ENCODE measurements around the gene RHOF.
A peak's percentile ranks its signal among the peaks of the same experiment; 100 is the strongest.

RHOF gene, protein sequence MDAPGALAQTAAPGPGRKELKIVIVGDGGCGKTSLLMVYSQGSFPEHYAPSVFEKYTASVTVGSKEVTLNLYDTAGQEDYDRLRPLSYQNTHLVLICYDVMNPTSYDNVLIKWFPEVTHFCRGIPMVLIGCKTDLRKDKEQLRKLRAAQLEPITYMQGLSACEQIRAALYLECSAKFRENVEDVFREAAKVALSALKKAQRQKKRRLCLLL

DNA sequence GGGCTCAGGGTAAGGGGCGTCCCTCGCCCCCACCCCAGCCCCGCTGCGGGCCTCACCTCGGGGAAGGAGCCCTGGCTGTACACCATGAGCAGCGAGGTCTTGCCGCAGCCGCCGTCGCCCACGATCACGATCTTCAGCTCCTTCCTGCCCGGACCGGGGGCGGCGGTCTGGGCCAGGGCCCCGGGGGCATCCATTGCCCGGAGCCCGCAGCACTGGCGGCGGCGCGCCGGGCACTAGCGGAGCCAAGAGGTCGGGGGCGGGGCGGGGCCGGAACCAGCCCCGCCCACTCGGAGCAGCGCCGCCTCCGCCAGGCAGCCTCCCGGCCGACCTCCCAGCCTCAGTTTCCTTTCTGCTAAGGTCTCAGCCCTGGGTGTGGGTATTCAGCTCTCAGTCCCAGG is at the start of gene RHOF:
Gene RHOF (minus strand): TSS at position 249 of the 398 bp plus-strand sequence. CDS start 55 bp downstream, at position 194.
- peak; percentile 76 for DNase-seq (ENCODE audit: low spot score)

DNA sequence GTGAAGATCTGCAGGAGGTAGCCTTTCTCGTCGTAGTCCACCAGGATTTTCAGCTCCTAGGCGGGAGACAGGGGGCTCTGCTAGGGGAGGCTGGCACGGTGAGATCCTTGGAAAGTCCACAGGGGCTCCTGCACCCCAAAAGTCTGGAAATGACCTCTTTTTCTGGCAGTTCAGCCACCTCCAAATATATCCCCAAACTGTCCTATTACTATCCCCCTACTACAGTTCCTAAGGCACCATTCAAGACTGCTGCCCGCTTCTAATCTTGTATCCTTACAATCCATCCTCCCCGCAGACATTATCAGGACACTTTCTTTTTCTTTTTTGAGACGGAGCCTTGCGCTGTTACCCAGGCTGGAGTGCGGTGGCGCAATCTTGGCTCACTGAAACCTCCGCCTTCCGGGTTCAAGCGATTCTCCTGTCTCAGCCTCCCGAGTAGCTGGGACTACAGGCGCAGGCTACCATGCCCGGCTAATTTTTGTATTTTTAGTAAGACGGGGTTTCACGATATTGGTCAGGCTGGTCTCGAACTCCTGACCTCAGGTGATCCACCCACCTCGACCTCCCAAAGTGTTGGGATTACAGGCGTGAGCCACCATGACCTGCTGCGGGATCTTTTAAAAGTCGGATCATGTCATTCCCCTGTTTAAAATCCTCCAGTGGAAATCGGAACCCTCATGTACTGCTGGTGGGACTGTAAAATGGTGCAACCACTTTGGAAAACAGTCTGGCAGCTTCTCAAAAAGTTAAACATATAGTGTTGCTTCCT is 46.7 kb upstream of the RHOF start:
- no peak for DNase-seq (ENCODE audit: low spot score)

- DNase-seq (ENCODE audit: low spot score): peak; percentile 99
Measured at GRCh38 chr12:121839106-121839992, 45.9 kb upstream of the RHOF start.

DNA sequence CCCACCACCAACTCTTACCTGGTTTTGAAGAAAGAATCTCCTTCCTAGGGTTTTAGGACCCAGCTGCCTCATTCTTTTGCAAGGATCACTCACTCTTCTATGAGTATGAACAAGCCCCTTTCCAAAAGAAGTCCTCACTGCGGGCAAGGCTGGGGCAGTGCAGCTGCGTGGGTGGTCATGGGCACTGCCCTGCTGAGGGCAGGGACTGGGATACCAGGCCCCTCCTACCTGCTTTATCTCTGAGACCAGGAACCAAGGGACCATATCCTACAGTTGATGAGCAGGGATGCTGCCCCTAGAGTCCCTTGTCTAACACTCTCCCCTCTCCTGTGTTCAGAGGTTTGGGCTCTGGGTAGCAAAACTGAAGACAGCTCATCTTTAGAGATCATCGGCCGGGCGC is 44.6 kb upstream of the RHOF start:
- DNase-seq (ENCODE audit: low spot score): no peak

GRCh38 chr12:121837680-121838079 is 44.2 kb upstream of the RHOF start:
- no peak for DNase-seq (ENCODE audit: low spot score)

- DNase-seq (ENCODE audit: low spot score): no peak
Measured at GRCh38 chr12:121831571-121832245, 38.2 kb upstream of the RHOF start.

GRCh38 chr12:121830588-121831265 is 37.2 kb upstream of the RHOF start:
- DNase-seq (ENCODE audit: low spot score): no peak

- no peak for DNase-seq (ENCODE audit: low spot score)
Measured at GRCh38 chr12:121830134-121830533, 36.6 kb upstream of the RHOF start.

DNA sequence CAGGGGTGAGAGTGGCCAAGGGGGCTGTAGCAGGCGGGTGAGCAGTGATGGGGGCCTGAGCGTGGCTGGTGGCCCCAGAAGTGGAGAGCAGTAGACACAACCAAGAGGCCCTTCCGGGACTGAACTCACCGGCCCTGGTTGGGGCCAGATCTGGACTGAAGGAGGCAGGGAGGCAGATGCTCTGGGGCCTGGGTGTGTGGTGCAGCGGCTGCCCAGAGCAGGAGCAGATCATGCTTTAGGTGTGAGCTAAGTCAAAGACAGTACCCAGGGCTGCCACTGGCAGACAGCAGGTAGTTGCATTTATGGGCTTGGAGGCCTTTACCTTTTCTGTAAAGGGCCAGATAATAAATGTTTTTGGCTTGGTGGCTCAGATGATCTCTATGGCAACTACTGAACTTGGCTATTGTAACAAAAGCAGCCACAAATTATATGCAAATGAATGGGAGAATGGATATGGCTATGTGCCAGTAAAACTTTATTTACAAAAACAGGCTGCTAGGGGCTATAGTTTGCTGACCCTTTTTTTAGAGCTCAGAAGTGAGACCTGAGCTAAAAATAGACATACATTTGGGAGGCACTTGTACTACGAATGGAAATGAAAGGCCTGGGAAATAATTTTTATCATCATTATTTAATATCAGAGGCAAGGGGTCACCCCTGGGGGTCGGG is 35.9 kb upstream of the RHOF start:
- DNase-seq (ENCODE audit: low spot score): no peak

- no peak for DNase-seq (ENCODE audit: low spot score)
Measured at GRCh38 chr12:121828826-121829225, 35.3 kb upstream of the RHOF start.

DNA sequence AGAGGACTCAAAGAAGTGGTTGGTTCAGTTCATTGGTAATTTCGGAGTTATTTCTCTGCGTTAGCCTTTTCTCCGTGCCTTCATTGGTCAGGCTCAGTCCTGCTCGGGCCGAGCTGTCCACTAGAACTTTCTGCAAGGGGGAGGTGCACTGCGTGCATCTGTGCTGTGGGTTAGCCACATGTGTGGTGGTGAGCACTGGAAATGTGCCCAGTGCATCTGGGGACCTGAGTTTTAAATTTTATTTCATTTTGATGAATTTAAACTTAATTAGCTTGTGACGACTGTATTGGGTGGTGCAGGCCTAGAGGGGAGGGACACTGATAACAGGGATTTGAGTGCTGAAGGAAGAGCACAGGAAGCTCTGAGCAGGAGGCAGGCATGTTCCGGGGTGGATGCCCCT is 34.8 kb upstream of the RHOF start:
- no peak for DNase-seq (ENCODE audit: low spot score)

- no peak for DNase-seq (ENCODE audit: low spot score)
Measured at GRCh38 chr12:121827351-121828099, 34.0 kb upstream of the RHOF start.

- no peak for DNase-seq (ENCODE audit: low spot score)
Measured at GRCh38 chr12:121826318-121827150, 33.0 kb upstream of the RHOF start.

GRCh38 chr12:121825041-121825523 is 31.6 kb upstream of the RHOF start:
- DNase-seq (ENCODE audit: low spot score): no peak

DNA sequence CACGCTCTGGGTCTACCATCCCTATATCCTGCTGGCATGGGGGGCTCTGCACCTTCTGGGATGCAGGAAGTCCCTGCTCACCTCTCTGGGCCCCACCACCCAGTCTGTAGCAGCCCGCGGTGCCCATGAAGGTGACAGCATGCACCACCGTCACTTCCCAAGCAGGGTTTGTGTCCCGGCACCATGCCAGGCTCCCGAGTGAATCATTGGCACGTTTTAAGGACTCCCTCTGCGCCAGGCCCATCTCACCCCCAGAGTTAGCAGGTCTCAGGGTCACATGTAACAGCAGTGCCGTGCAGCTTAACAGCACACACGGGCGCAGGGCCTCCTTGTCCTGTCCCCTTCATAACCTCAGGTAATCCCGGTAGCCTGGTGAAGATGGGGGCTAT is 30.2 kb upstream of the RHOF start:
- DNase-seq (ENCODE audit: low spot score): no peak

GRCh38 chr12:121823101-121823726 is 29.7 kb upstream of the RHOF start:
- DNase-seq (ENCODE audit: low spot score): no peak

- no peak for DNase-seq (ENCODE audit: low spot score)
Measured at GRCh38 chr12:121822393-121823100, 29.1 kb upstream of the RHOF start.

DNA sequence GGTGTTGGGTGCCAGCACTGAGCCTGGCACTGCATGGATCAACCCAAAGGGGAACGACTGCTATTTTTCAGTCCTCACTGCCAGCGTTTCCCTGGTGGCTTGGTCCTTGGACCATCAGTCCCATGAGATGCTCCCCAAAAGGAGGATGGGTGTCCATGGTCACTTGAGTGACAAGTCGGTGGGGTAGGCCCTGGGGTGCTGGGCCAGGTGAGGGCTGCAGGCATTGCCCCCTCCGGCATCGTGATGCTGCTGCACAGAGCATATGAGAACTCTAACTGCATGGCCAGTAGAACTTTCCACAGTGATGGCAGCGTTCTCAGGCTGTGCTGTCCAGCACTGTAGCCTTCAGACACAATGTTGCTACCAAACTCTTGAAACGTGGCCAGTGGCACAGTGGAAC is 26.6 kb upstream of the RHOF start:
- DNase-seq (ENCODE audit: low spot score): no peak

Data from activated CD4-positive, alpha-beta T cell treated with anti-CD3 and anti-CD28 coated beads, Interleukin-2, Interleukin-4, amounts not matched to agents 100 ng/mL and 50 ng/mL, durations not matched to agents 16 hours and 8 hours (primary cell).